H9 (cell line): Measurements from ENCODE around the gene FAM163B. TPM values are rescaled to one million over a fixed set of nuclear protein-coding genes. Genes with fewer than 3 reads are reported as not detected.

Experiments
- DNase-seq: peaks from one replicate; pipeline ENCODE4 v3.0.0-alpha.2; 2017
- H2AFZ ChIP-seq: one replicate; pipeline ENCODE4 v1.6.1; 2013; ENCODE audit warnings: mild to moderate bottlenecking, low read length, control low read depth, moderate library complexity
- H2AK5ac ChIP-seq: 2 replicates; pipeline ENCODE4 v1.6.1; 2013; ENCODE audit warnings: low read length, control low read depth, mixed read lengths; ENCODE audit not compliant: insufficient read length
- H2BK120ac ChIP-seq: one replicate; pipeline ENCODE4 v1.6.1; 2013; ENCODE audit warnings: low read depth, mild to moderate bottlenecking, low read length, control low read depth, inconsistent platforms; ENCODE audit not compliant: poor library complexity, severe bottlenecking
- H2BK12ac ChIP-seq: 2 replicates; pipeline ENCODE4 v1.6.1; 2013; ENCODE audit warnings: low read length, control low read depth, mixed read lengths, low read depth; ENCODE audit not compliant: insufficient read length
- H2BK15ac ChIP-seq: 2 replicates; pipeline ENCODE4 v1.6.1; 2013; ENCODE audit warnings: low read depth, low read length, control low read depth
- H2BK20ac ChIP-seq: one replicate; pipeline ENCODE4 v1.6.1; 2013; ENCODE audit warnings: low read depth, mild to moderate bottlenecking, low read length, control low read depth, inconsistent platforms; ENCODE audit not compliant: poor library complexity, severe bottlenecking
- H2BK5ac ChIP-seq: 2 replicates; pipeline ENCODE4 v1.6.1; 2013; ENCODE audit warnings: low read length, control low read depth, mixed read lengths; ENCODE audit not compliant: insufficient read length
- H3K14ac ChIP-seq: 2 replicates; pipeline ENCODE4 v1.6.1; 2013; ENCODE audit warnings: low read length, control low read depth; ENCODE audit not compliant: insufficient read depth
- H3K18ac ChIP-seq: 2 replicates; pipeline ENCODE4 v1.6.1; 2013; ENCODE audit warnings: low read depth, mild to moderate bottlenecking, mixed read lengths, low read length, control low read depth; ENCODE audit not compliant: insufficient read length
- H3K23ac ChIP-seq: 2 replicates; pipeline ENCODE4 v1.6.1; 2013; ENCODE audit warnings: low read length, control low read depth, mixed read lengths, low read depth; ENCODE audit not compliant: insufficient read length
- H3K23me2 ChIP-seq: 2 replicates; pipeline ENCODE4 v1.6.1; 2013; ENCODE audit warnings: low read depth, mild to moderate bottlenecking, mixed read lengths, low read length, control low read depth; ENCODE audit not compliant: insufficient read length, poor library complexity, severe bottlenecking
- H3K27ac ChIP-seq: 2 replicates; pipeline ENCODE4 v1.5.1; 2013; ENCODE audit warnings: low read length, control low read depth, mixed read lengths, low read depth; ENCODE audit not compliant: insufficient read length
- H3K27me3 ChIP-seq: 2 replicates; pipeline ENCODE4 v1.6.1; 2013; ENCODE audit warnings: low read length, control low read depth, inconsistent platforms; ENCODE audit not compliant: insufficient read depth
- H3K4ac ChIP-seq: 2 replicates; pipeline ENCODE4 v1.6.1; 2013; ENCODE audit warnings: low read depth, mild to moderate bottlenecking, control low read depth, inconsistent platforms, low read length, moderate library complexity
- H3K4me1 ChIP-seq: 2 replicates; pipeline ENCODE4 v1.6.1; 2013; ENCODE audit warnings: low read length, control low read depth, inconsistent platforms; ENCODE audit not compliant: insufficient read depth
- H3K4me2 ChIP-seq: 2 replicates; pipeline ENCODE4 v1.6.1; 2013; ENCODE audit warnings: low read length, control low read depth, mixed read lengths; ENCODE audit not compliant: insufficient read length, insufficient read depth
- H3K56ac ChIP-seq: 2 replicates; pipeline ENCODE4 v1.6.1; 2013; ENCODE audit warnings: low read depth, mild to moderate bottlenecking, mixed read lengths, low read length, control low read depth; ENCODE audit not compliant: insufficient read length
- H3K79me1 ChIP-seq: 2 replicates; pipeline ENCODE4 v1.6.1; 2013; ENCODE audit warnings: low read depth, mild to moderate bottlenecking, moderate library complexity, low read length, control low read depth, inconsistent platforms; ENCODE audit not compliant: insufficient read depth, poor library complexity, severe bottlenecking
- H3K79me2 ChIP-seq: 2 replicates; pipeline ENCODE4 v1.6.1; 2013; ENCODE audit warnings: low read length, control low read depth, inconsistent platforms; ENCODE audit not compliant: insufficient read depth
- H3K9ac ChIP-seq: 2 replicates; pipeline ENCODE4 v1.6.1; 2013; ENCODE audit warnings: low read length, control low read depth, mixed read lengths; ENCODE audit not compliant: insufficient read length; ENCODE audit errors: extremely low read depth
- H3K9me3 ChIP-seq: one replicate; pipeline ENCODE4 v1.6.1; 2013; ENCODE audit warnings: low read depth, low read length, inconsistent platforms; ENCODE audit not compliant: control insufficient read depth
- H3T11ph ChIP-seq: one replicate; pipeline ENCODE4 v1.6.1; 2013; ENCODE audit warnings: mild to moderate bottlenecking, low read length, control low read depth, inconsistent platforms
- H4K20me1 ChIP-seq: one replicate; pipeline ENCODE4 v1.6.1; 2013; ENCODE audit not compliant: control insufficient read depth, insufficient read length, insufficient read depth
- H4K5ac ChIP-seq: 2 replicates; pipeline ENCODE4 v1.6.1; 2013; ENCODE audit warnings: low read depth, mild to moderate bottlenecking, mixed read lengths, low read length, control low read depth; ENCODE audit not compliant: insufficient read length
- H4K8ac ChIP-seq: replicated peaks from 2 replicates; pipeline ENCODE4 v1.6.1; 2013; ENCODE audit warnings: low read length, control low read depth, mixed read lengths, low read depth; ENCODE audit not compliant: insufficient read length
- H4K91ac ChIP-seq: 2 replicates; pipeline ENCODE4 v1.6.1; 2013; ENCODE audit warnings: low read depth, mild to moderate bottlenecking, moderate library complexity, mixed read lengths, low read length, control low read depth; ENCODE audit not compliant: insufficient read length
- H3K27ac Mint-ChIP-seq, 3 experiments: 2 replicates in 2 of 3; 3 replicates in 1 of 3; pipeline ENCODE4 v1.8.0; 2020 to 2021; ENCODE audit warnings: mixed read lengths in 3 of 3, mild to moderate bottlenecking in 1 of 3, moderate library complexity in 1 of 3
- H3K27me3 Mint-ChIP-seq: 2 replicates; pipeline ENCODE4 v1.8.0; 2021; ENCODE audit warnings: low read depth, mild to moderate bottlenecking, moderate library complexity, mixed read lengths
- H3K36me3 Mint-ChIP-seq, 3 experiments: 2 replicates in 2 of 3; 3 replicates in 1 of 3; pipeline ENCODE4 v1.8.0; 2020 to 2021; ENCODE audit warnings: low read depth in 3 of 3, mixed read lengths in 3 of 3; ENCODE audit not compliant: insufficient read depth in 1 of 3
- H3K4me1 Mint-ChIP-seq, 2 experiments: 2 replicates each; pipeline ENCODE4 v1.8.0; 2020; ENCODE audit warnings: mixed read lengths in 2 of 2
- H3K4me3 Mint-ChIP-seq, 2 experiments: 2 replicates in 1 of 2; 3 replicates in 1 of 2; pipeline ENCODE4 v1.8.0; 2020 to 2021; ENCODE audit warnings: mild to moderate bottlenecking in 2 of 2, mixed read lengths in 2 of 2, moderate library complexity in 1 of 2
- H3K9me3 Mint-ChIP-seq, 2 experiments: 2 replicates in 1 of 2; 3 replicates in 1 of 2; pipeline ENCODE4 v1.8.0; 2020; ENCODE audit warnings: mild to moderate bottlenecking in 2 of 2, mixed read lengths in 2 of 2, moderate library complexity in 1 of 2
- CTCF ChIP-seq: fragments of 200-600 bp; sonication (generic); conservative IDR thresholded peaks from 3 replicates; pipeline ENCODE4 v1.8.0; 2021; ENCODE audit warnings: antibody characterized with exemption, mild to moderate bottlenecking
- WGBS: extraction: QIAGEN DNeasy Blood & Tissue Kit; methylation state at CpG from one replicate; pipeline ENCODE4 v1.1.7; 2013; ENCODE audit warnings: missing lambda C conversion rate, low lambda C conversion rate, mixed read lengths; ENCODE audit not compliant: insufficient read length; ENCODE audit errors: extremely low coverage; 5-methylcytosine and 5-hydroxymethylcytosine counted together
- total RNA-seq: library from RNA; stranded (reverse); gene quantifications from 2 replicates; pipeline ENCODE4 v1.2.1, GENCODE V29; 2021

The FAM163B gene
- total RNA-seq, 1 experiment from 2014 or later, result 0.39 TPM

GRCh38 chr9:133639613-133640012 is 30.4 kb upstream of the FAM163B start:
- Histone ChIP-seq H3T11ph (no peak overlapping the region), H3K23ac (no peak overlapping the region), H3K79me2 (no peaks in the 10 kb centered on the region), H3K79me1 (no peaks in the 10 kb centered on the region), H2BK5ac (no peak overlapping the region), H3K18ac (no peak overlapping the region), H4K8ac (no peak overlapping the region), H3K9ac (no peak overlapping the region), H2BK20ac (no peak overlapping the region), H3K4me2 (no peak overlapping the region), H3K27me3 (no peaks in the 10 kb centered on the region), H3K4me1 (no peaks in the 10 kb centered on the region; the same call in 1 of the 2 replicates), H3K23me2 (no peaks in the 10 kb centered on the region), H2AFZ (no peak overlapping the region), H4K20me1 (no peaks in the 10 kb centered on the region), H3K4ac (no peak overlapping the region), H2BK120ac (no peak overlapping the region), H2AK5ac (no peak overlapping the region), H3K56ac (no peak overlapping the region), H3K9me3 (no peaks in the 10 kb centered on the region), H4K91ac (no peak overlapping the region), H2BK15ac (no peak overlapping the region), H3K14ac (no peak overlapping the region), H3K27ac (no peak overlapping the region), H2BK12ac (no peak overlapping the region), H4K5ac (no peak overlapping the region)
- no peaks in the 10 kb centered on the region for H3K9me3 Mint-ChIP-seq
- no peak overlapping the region for H3K27ac Mint-ChIP-seq
- TF ChIP-seq CTCF, result no peak
- peaks cover 20 to 32% of the 10 kb centered on the region in 2 experiments for H3K4me1 Mint-ChIP-seq
- no peaks in the 10 kb centered on the region for H3K36me3 Mint-ChIP-seq
- WGBS, result no CpG with 5 or more reads among the region's 8 CpGs
- DNase-seq, result no peak
- H3K27me3 Mint-ChIP-seq, result peaks cover 5% of the 10 kb centered on the region
- no peak overlapping the region for H3K4me3 Mint-ChIP-seq
